MM.1S (cell line): Measurements from ENCODE around the gene PLCH1.

ENCODE experiments used
- DNase-seq: peaks from one replicate; pipeline ENCODE4 v3.0.0-alpha.2; 2015
- H2AFZ ChIP-seq: fragments of 300-600 bp; sonication (generic); 2 replicates; pipeline ENCODE4 v1.6.0; 2016; ENCODE audit warnings: antibody characterized with exemption, low read length
- H3F3A ChIP-seq: fragments of 300-600 bp; sonication (generic); 2 replicates; pipeline ENCODE4 v1.6.1; 2016; ENCODE audit warnings: mild to moderate bottlenecking, antibody characterized with exemption, low read length, moderate library complexity, mixed read lengths; ENCODE audit not compliant: insufficient read depth
- H3K27ac ChIP-seq: fragments of 300-600 bp; sonication (generic); 2 replicates; pipeline ENCODE4 v1.5.1; 2016; ENCODE audit warnings: mild to moderate bottlenecking, low read length
- H3K27me3 ChIP-seq: fragments of 300-600 bp; sonication (generic); replicated peaks from 2 replicates; pipeline ENCODE4 v1.6.0; 2016; ENCODE audit warnings: low read length; ENCODE audit not compliant: insufficient read depth
- H3K36me3 ChIP-seq: fragments of 300-600 bp; sonication (generic); replicated peaks from 2 replicates; pipeline ENCODE4 v1.6.1; 2016; ENCODE audit warnings: mild to moderate bottlenecking, low read length, mixed read lengths; ENCODE audit not compliant: insufficient read depth
- H3K4me1 ChIP-seq: fragments of 300-600 bp; sonication (generic); 2 replicates; pipeline ENCODE4 v1.6.1; 2016; ENCODE audit warnings: low read length, mixed read lengths
- H3K4me2 ChIP-seq: fragments of 300-600 bp; sonication (generic); 2 replicates; pipeline ENCODE4 v1.6.0; 2016; ENCODE audit warnings: low read depth, low read length
- H3K4me3 ChIP-seq: fragments of 300-600 bp; sonication (generic); 2 replicates; pipeline ENCODE4 v1.5.1; 2016; ENCODE audit warnings: low read length, mixed read lengths
- H3K79me2 ChIP-seq: fragments of 300-600 bp; sonication (generic); 2 replicates; pipeline ENCODE4 v1.6.1; 2016; ENCODE audit warnings: mixed run types, low read length, mixed read lengths
- H3K9ac ChIP-seq: fragments of 300-600 bp; sonication (generic); 2 replicates; pipeline ENCODE4 v1.6.1; 2016; ENCODE audit warnings: low read length, mixed read lengths
- H3K9me2 ChIP-seq: fragments of 300-600 bp; sonication (generic); replicated peaks from 2 replicates; pipeline ENCODE4 v1.6.1; 2016; ENCODE audit warnings: mild to moderate bottlenecking, low read length, mixed read lengths; ENCODE audit not compliant: insufficient read depth
- H3K9me3 ChIP-seq: fragments of 300-600 bp; sonication (generic); replicated peaks from 2 replicates; pipeline ENCODE4 v1.6.1; 2016; ENCODE audit warnings: mild to moderate bottlenecking, low read length, mixed read lengths; ENCODE audit not compliant: insufficient read depth
- H4K20me1 ChIP-seq: fragments of 300-600 bp; sonication (generic); 2 replicates; pipeline ENCODE4 v1.6.1; 2016; ENCODE audit warnings: mild to moderate bottlenecking, low read length, moderate library complexity, mixed read lengths; ENCODE audit not compliant: insufficient read depth
- CTCF ChIP-seq: fragments of 300-600 bp; sonication (generic); IDR thresholded peaks from 2 replicates; pipeline ENCODE4 v1.5.1; 2016; ENCODE audit warnings: antibody characterized with exemption, low read length, mixed read lengths
- EZH2 ChIP-seq: fragments of 300-600 bp; sonication (generic); optimal IDR thresholded peaks from 2 replicates; pipeline ENCODE3; 2017; ENCODE audit warnings: low read depth, mild to moderate bottlenecking, antibody characterized with exemption, low read length, mixed read lengths
- EZH2phosphoT487 ChIP-seq: fragments of 300-600 bp; sonication (generic); IDR thresholded peaks from 2 replicates; pipeline ENCODE4 v1.6.1; 2018; ENCODE audit warnings: antibody characterized with exemption, low read length

PLCH1 gene

GRCh38 chr3:155387571-155387970, 357.3 kb downstream of the PLCH1 start:
- DNase-seq = no peak
- H3K27ac ChIP-seq = no peak overlapping the region
- no peak overlapping the region for H2AFZ ChIP-seq
- H3K9ac ChIP-seq = no peak overlapping the region
- no peaks in the 10 kb centered on the region for H3K27me3 ChIP-seq
- H3K4me1 ChIP-seq = no peaks in the 10 kb centered on the region
- no peaks in the 10 kb centered on the region for H3F3A ChIP-seq
- no peaks in the 10 kb centered on the region for H3K36me3 ChIP-seq
- no peaks in the 10 kb centered on the region for H3K79me2 ChIP-seq
- H3K9me2 ChIP-seq = no peaks in the 10 kb centered on the region
- H4K20me1 ChIP-seq = no peaks in the 10 kb centered on the region
- no peak for TF ChIP-seq EZH2phosphoT487
- no peak for TF ChIP-seq EZH2
- TF ChIP-seq CTCF = no peak
- no peak overlapping the region for H3K4me3 ChIP-seq
- H3K4me2 ChIP-seq = no peak overlapping the region
- no peaks in the 10 kb centered on the region for H3K9me3 ChIP-seq

- H3K9me3 ChIP-seq = no peaks in the 10 kb centered on the region
- no peak for DNase-seq
- H3K4me1 ChIP-seq = no peaks in the 10 kb centered on the region
- H4K20me1 ChIP-seq = no peaks in the 10 kb centered on the region
- no peak overlapping the region for H3K4me3 ChIP-seq
- no peaks in the 10 kb centered on the region for H3K27me3 ChIP-seq
- H3K9me2 ChIP-seq = no peaks in the 10 kb centered on the region
- no peak for TF ChIP-seq EZH2phosphoT487
- no peak for TF ChIP-seq CTCF
- TF ChIP-seq EZH2 = no peak
- H3K27ac ChIP-seq = no peak overlapping the region
- no peaks in the 10 kb centered on the region for H3K36me3 ChIP-seq
- H3K9ac ChIP-seq = no peak overlapping the region
- no peak overlapping the region for H2AFZ ChIP-seq
- no peaks in the 10 kb centered on the region for H3K79me2 ChIP-seq
- H3K4me2 ChIP-seq = no peak overlapping the region
- no peaks in the 10 kb centered on the region for H3F3A ChIP-seq
Observed at GRCh38 chr3:155386919-155387318, 358.0 kb downstream of the PLCH1 start.

- Histone ChIP-seq H3F3A (no peaks in the 10 kb centered on the region), H3K36me3 (no peaks in the 10 kb centered on the region), H3K4me3 (no peak overlapping the region), H4K20me1 (no peaks in the 10 kb centered on the region), H3K27ac (no peak overlapping the region), H3K4me2 (no peak overlapping the region), H3K9me2 (no peaks in the 10 kb centered on the region), H3K9me3 (no peaks in the 10 kb centered on the region), H3K27me3 (no peaks in the 10 kb centered on the region), H3K79me2 (no peaks in the 10 kb centered on the region), H2AFZ (no peak overlapping the region), H3K4me1 (no peaks in the 10 kb centered on the region), H3K9ac (no peak overlapping the region)
- no peak for DNase-seq
- TF ChIP-seq CTCF (no peak), EZH2phosphoT487 (no peak), EZH2 (no peak)
Observed at GRCh38 chr3:155385896-155386625, 358.8 kb downstream of the PLCH1 start.
